Measurements from ENCODE around the gene INPP5J.
"Not testable (repeated sequence)": the region's sequence is repeated elsewhere in the genome, so short reads cannot be mapped to it uniquely, and the experiment has no call there.

INPP5J gene

GRCh38 chr22:31162015-31162765 lies 39.4 kb downstream of the INPP5J start:
- no peak for DNase-seq
- H3K27ac ChIP-seq (ENCODE audit: insufficient read depth, low read length, poor library complexity, severe bottlenecking) = no peak overlapping the region
- no peaks in the 10 kb centered on the region for H3K9me3 ChIP-seq (ENCODE audit: control insufficient read depth, low read length)
- peaks cover 10% of the 10 kb centered on the region for H3K4me1 ChIP-seq (ENCODE audit: control insufficient read depth, insufficient read depth, low read length, poor library complexity, severe bottlenecking)
- H3K36me3 ChIP-seq (ENCODE audit: control insufficient read depth, insufficient read depth, low read length) = peaks cover 5% of the 10 kb centered on the region
- no peaks in the 10 kb centered on the region for H3K27me3 ChIP-seq (replicated peaks; ENCODE audit: control insufficient read depth, insufficient read depth, low read length, poor library complexity, severe bottlenecking)
- no peak overlapping the region for H3K4me3 ChIP-seq (ENCODE audit: insufficient read depth, low read depth, low read length, poor library complexity, severe bottlenecking)

GRCh38 chr22:31170971-31171370 lies 48.2 kb downstream of the INPP5J start:
- no peaks in the 10 kb centered on the region for H3K4me1 ChIP-seq (ENCODE audit: control insufficient read depth, insufficient read depth, low read length, poor library complexity, severe bottlenecking)
- no peak overlapping the region for H3K4me3 ChIP-seq (ENCODE audit: insufficient read depth, low read depth, low read length, poor library complexity, severe bottlenecking)
- no peaks in the 10 kb centered on the region for H3K36me3 ChIP-seq (ENCODE audit: control insufficient read depth, insufficient read depth, low read length)
- H3K27ac ChIP-seq (ENCODE audit: insufficient read depth, low read length, poor library complexity, severe bottlenecking) = no peak overlapping the region
- no peaks in the 10 kb centered on the region for H3K27me3 ChIP-seq (replicated peaks; ENCODE audit: control insufficient read depth, insufficient read depth, low read length, poor library complexity, severe bottlenecking)
- H3K9me3 ChIP-seq (ENCODE audit: control insufficient read depth, low read length) = no peaks in the 10 kb centered on the region
- no peak for DNase-seq

- not testable (repeated sequence) for H3K27ac ChIP-seq (ENCODE audit: insufficient read depth, low read length, poor library complexity, severe bottlenecking)
These were observed 49.0 kb downstream of the INPP5J start for GRCh38 chr22:31171734-31172133.

GRCh38 chr22:31173386-31174145 lies 50.8 kb downstream of the INPP5J start:
- Histone ChIP-seq H3K36me3 (ENCODE audit: control insufficient read depth, insufficient read depth, low read length) (no peaks in the 10 kb centered on the region), H3K27ac (ENCODE audit: insufficient read depth, low read length, poor library complexity, severe bottlenecking) (no peak overlapping the region), H3K9me3 (ENCODE audit: control insufficient read depth, low read length) (no peaks in the 10 kb centered on the region), H3K4me1 (ENCODE audit: control insufficient read depth, insufficient read depth, low read length, poor library complexity, severe bottlenecking) (no peaks in the 10 kb centered on the region), H3K27me3 (replicated peaks; ENCODE audit: control insufficient read depth, insufficient read depth, low read length, poor library complexity, severe bottlenecking) (no peaks in the 10 kb centered on the region), H3K4me3 (ENCODE audit: insufficient read depth, low read depth, low read length, poor library complexity, severe bottlenecking) (no peak overlapping the region)
- DNase-seq = no peak

More at GRCh38 chr22:31171734-31172133, 49.0 kb downstream of the INPP5J start:
- H3K36me3 ChIP-seq (ENCODE audit: control insufficient read depth, insufficient read depth, low read length); H3K4me1 ChIP-seq (ENCODE audit: control insufficient read depth, insufficient read depth, low read length, poor library complexity, severe bottlenecking); H3K4me3 ChIP-seq (ENCODE audit: insufficient read depth, low read depth, low read length, poor library complexity, severe bottlenecking); H3K27me3 ChIP-seq (replicated peaks; ENCODE audit: control insufficient read depth, insufficient read depth, low read length, poor library complexity, severe bottlenecking); H3K9me3 ChIP-seq (ENCODE audit: control insufficient read depth, low read length); DNase-seq: not testable (repeated sequence)

- H3K4me1 ChIP-seq (ENCODE audit: control insufficient read depth, insufficient read depth, low read length, poor library complexity, severe bottlenecking) = no peaks in the 10 kb centered on the region
- no peaks in the 10 kb centered on the region for H3K9me3 ChIP-seq (ENCODE audit: control insufficient read depth, low read length)
- H3K4me3 ChIP-seq (ENCODE audit: insufficient read depth, low read depth, low read length, poor library complexity, severe bottlenecking) = no peak overlapping the region
- no peaks in the 10 kb centered on the region for H3K36me3 ChIP-seq (ENCODE audit: control insufficient read depth, insufficient read depth, low read length)
- H3K27me3 ChIP-seq (replicated peaks; ENCODE audit: control insufficient read depth, insufficient read depth, low read length, poor library complexity, severe bottlenecking) = no peaks in the 10 kb centered on the region
- no peak for DNase-seq
- H3K27ac ChIP-seq (ENCODE audit: insufficient read depth, low read length, poor library complexity, severe bottlenecking) = no peak overlapping the region
These were observed 54.2 kb downstream of the INPP5J start for GRCh38 chr22:31176923-31177322.

- Histone ChIP-seq H3K4me3 (ENCODE audit: insufficient read depth, low read depth, low read length, poor library complexity, severe bottlenecking) (no peak overlapping the region), H3K9me3 (ENCODE audit: control insufficient read depth, low read length) (no peaks in the 10 kb centered on the region), H3K36me3 (ENCODE audit: control insufficient read depth, insufficient read depth, low read length) (no peaks in the 10 kb centered on the region), H3K27ac (ENCODE audit: insufficient read depth, low read length, poor library complexity, severe bottlenecking) (no peak overlapping the region), H3K27me3 (replicated peaks; ENCODE audit: control insufficient read depth, insufficient read depth, low read length, poor library complexity, severe bottlenecking) (no peaks in the 10 kb centered on the region), H3K4me1 (ENCODE audit: control insufficient read depth, insufficient read depth, low read length, poor library complexity, severe bottlenecking) (no peaks in the 10 kb centered on the region)
- DNase-seq = no peak
These were observed 54.8 kb downstream of the INPP5J start for GRCh38 chr22:31177420-31178162.

- H3K27me3 ChIP-seq (replicated peaks; ENCODE audit: control insufficient read depth, insufficient read depth, low read length, poor library complexity, severe bottlenecking) = no peaks in the 10 kb centered on the region
- no peak for DNase-seq
- H3K27ac ChIP-seq (ENCODE audit: insufficient read depth, low read length, poor library complexity, severe bottlenecking) = no peak overlapping the region
- no peak overlapping the region for H3K4me3 ChIP-seq (ENCODE audit: insufficient read depth, low read depth, low read length, poor library complexity, severe bottlenecking)
- H3K9me3 ChIP-seq (ENCODE audit: control insufficient read depth, low read length) = no peaks in the 10 kb centered on the region
- H3K4me1 ChIP-seq (ENCODE audit: control insufficient read depth, insufficient read depth, low read length, poor library complexity, severe bottlenecking) = no peaks in the 10 kb centered on the region
- H3K36me3 ChIP-seq (ENCODE audit: control insufficient read depth, insufficient read depth, low read length) = no peaks in the 10 kb centered on the region
These were observed 56.1 kb downstream of the INPP5J start for GRCh38 chr22:31178859-31179258.

- no peaks in the 10 kb centered on the region for H3K36me3 ChIP-seq (ENCODE audit: control insufficient read depth, insufficient read depth, low read length)
- H3K4me1 ChIP-seq (ENCODE audit: control insufficient read depth, insufficient read depth, low read length, poor library complexity, severe bottlenecking) = no peaks in the 10 kb centered on the region
- no peaks in the 10 kb centered on the region for H3K9me3 ChIP-seq (ENCODE audit: control insufficient read depth, low read length)
- H3K4me3 ChIP-seq (ENCODE audit: insufficient read depth, low read depth, low read length, poor library complexity, severe bottlenecking) = no peak overlapping the region
- no peak overlapping the region for H3K27ac ChIP-seq (ENCODE audit: insufficient read depth, low read length, poor library complexity, severe bottlenecking)
- H3K27me3 ChIP-seq (replicated peaks; ENCODE audit: control insufficient read depth, insufficient read depth, low read length, poor library complexity, severe bottlenecking) = no peaks in the 10 kb centered on the region
- DNase-seq = no peak
These were observed 56.6 kb downstream of the INPP5J start for GRCh38 chr22:31179345-31179744.

GRCh38 chr22:31184015-31184414 lies 61.2 kb downstream of the INPP5J start:
- H3K4me1 ChIP-seq (ENCODE audit: control insufficient read depth, insufficient read depth, low read length, poor library complexity, severe bottlenecking) = no peaks in the 10 kb centered on the region
- no peak overlapping the region for H3K4me3 ChIP-seq (ENCODE audit: insufficient read depth, low read depth, low read length, poor library complexity, severe bottlenecking)
- H3K27me3 ChIP-seq (replicated peaks; ENCODE audit: control insufficient read depth, insufficient read depth, low read length, poor library complexity, severe bottlenecking) = no peaks in the 10 kb centered on the region
- no peaks in the 10 kb centered on the region for H3K9me3 ChIP-seq (ENCODE audit: control insufficient read depth, low read length)
- no peak overlapping the region for H3K27ac ChIP-seq (ENCODE audit: insufficient read depth, low read length, poor library complexity, severe bottlenecking)
- no peak for DNase-seq
- H3K36me3 ChIP-seq (ENCODE audit: control insufficient read depth, insufficient read depth, low read length) = peaks cover 15% of the 10 kb centered on the region

Measured in effector memory CD4-positive, alpha-beta T cell (primary cell).